Lower leg skin (tissue), 3 donors: ENCODE measurements around the gene APP.

Source experiments
- CTCF ChIP-seq, 3 donors: fragments of 450-650 bp; IDR thresholded peaks; one replicate each; pipeline ENCODE4 v1.5.1; 2016; ENCODE audit warnings: antibody characterized with exemption in 3 of 3, mild to moderate bottlenecking in 3 of 3, moderate library complexity in 2 of 3
- POLR2A ChIP-seq, 2 donors: fragments of 450-650 bp; IDR thresholded peaks; one replicate each; pipeline ENCODE4 v1.6.1; 2016 to 2017; ENCODE audit warnings: antibody characterized with exemption in 2 of 2, mild to moderate bottlenecking in 1 of 2, moderate library complexity in 1 of 2

- no peak for TF ChIP-seq CTCF (IDR thresholded peaks at IDR 0.05)
- TF ChIP-seq POLR2A (IDR thresholded peaks at IDR 0.05) = no peak
Observed at GRCh38 chr21:25887166-25887565, 283.4 kb downstream of the APP start.
